ENCODE data around the gene PRODH.
"Not testable (repeated sequence)": the region's sequence is repeated elsewhere in the genome, so short reads cannot be mapped to it uniquely, and the experiment has no call there.

GRCh38 chr22:18947105-18947504 is 11.0 kb upstream of the PRODH start:
- not testable (repeated sequence) for TF ChIP-seq POLR2AphosphoS5 (IDR thresholded peaks at IDR 0.05; ENCODE audit: low read depth, low read length); POLR2A (IDR thresholded peaks at IDR 0.05; ENCODE audit: low read depth, low read length); PAX5 (IDR thresholded peaks at IDR 0.05; ENCODE audit: insufficient read depth, low read length, severe bottlenecking); SPI1 (IDR thresholded peaks at IDR 0.05; ENCODE audit: low read depth, low read length); TAF1 (IDR thresholded peaks at IDR 0.05; ENCODE audit: low read depth, low read length)
